Activated T-cell treated with anti-CD3 and anti-CD28 coated beads, Interleukin-2, amount 50 U/mL, for 4 hours (primary cell): ENCODE measurements around the gene COX5B. TPM values are rescaled to one million over a fixed set of nuclear protein-coding genes. Genes with fewer than 3 reads are reported as not detected.
"Not testable (repeated sequence)": the region's sequence is repeated elsewhere in the genome, so short reads cannot be mapped to it uniquely, and the experiment has no call there.

ENCODE experiments used
- ATAC-seq, 2 donors: fragments of 200-7000 bp; cut with Tn5 transposase; one replicate each; pipeline ENCODE4 v1.10.0; 2021
- DNase-seq: peaks from one replicate; pipeline ENCODE4 v3.0.0-alpha.2; 2020
- H3K27me3 Mint-ChIP-seq: one replicate; pipeline ENCODE4 v1.8.0; 2021; ENCODE audit warnings: low read depth, mixed read lengths
- H3K36me3 Mint-ChIP-seq: one replicate; pipeline ENCODE4 v1.8.0; 2022; ENCODE audit warnings: mixed read lengths; ENCODE audit not compliant: insufficient read depth
- H3K4me1 Mint-ChIP-seq: one replicate; pipeline ENCODE4 v1.8.0; 2021; ENCODE audit warnings: low read depth, mixed read lengths
- H3K4me3 Mint-ChIP-seq: one replicate; pipeline ENCODE4 v1.8.0; 2021; ENCODE audit warnings: mild to moderate bottlenecking, moderate library complexity, mixed read lengths
- H3K9me3 Mint-ChIP-seq: one replicate; pipeline ENCODE4 v1.8.0; 2021; ENCODE audit warnings: mixed read lengths
- total RNA-seq, 3 donors: library from RNA; stranded (reverse); gene quantifications; one replicate each; pipeline ENCODE4 v1.2.1, GENCODE V29; 2021

The COX5B gene
- total RNA-seq, 3 donors from 2014 or later: 198 to 216 (median 215) TPM

GRCh38 chr2:97659256-97660043, 13.6 kb downstream of the COX5B start:
- no peaks in the 10 kb centered on the region for H3K27me3 Mint-ChIP-seq
- no peak overlapping the region for H3K4me3 Mint-ChIP-seq
- H3K36me3 Mint-ChIP-seq: peaks cover 25% of the 10 kb centered on the region
- no peak for DNase-seq
- H3K9me3 Mint-ChIP-seq: no peaks in the 10 kb centered on the region
- no peak for ATAC-seq
- peaks cover 22% of the 10 kb centered on the region for H3K4me1 Mint-ChIP-seq

- Mint-ChIP-seq H3K27me3 (no peaks in the 10 kb centered on the region), H3K4me1 (peaks cover 27% of the 10 kb centered on the region), H3K9me3 (no peaks in the 10 kb centered on the region), H3K36me3 (peaks cover 21% of the 10 kb centered on the region), H3K4me3 (no peak overlapping the region)
- ATAC-seq (no peak), DNase-seq (no peak)
Measured at GRCh38 chr2:97660044-97660774, 14.3 kb downstream of the COX5B start.

DNA sequence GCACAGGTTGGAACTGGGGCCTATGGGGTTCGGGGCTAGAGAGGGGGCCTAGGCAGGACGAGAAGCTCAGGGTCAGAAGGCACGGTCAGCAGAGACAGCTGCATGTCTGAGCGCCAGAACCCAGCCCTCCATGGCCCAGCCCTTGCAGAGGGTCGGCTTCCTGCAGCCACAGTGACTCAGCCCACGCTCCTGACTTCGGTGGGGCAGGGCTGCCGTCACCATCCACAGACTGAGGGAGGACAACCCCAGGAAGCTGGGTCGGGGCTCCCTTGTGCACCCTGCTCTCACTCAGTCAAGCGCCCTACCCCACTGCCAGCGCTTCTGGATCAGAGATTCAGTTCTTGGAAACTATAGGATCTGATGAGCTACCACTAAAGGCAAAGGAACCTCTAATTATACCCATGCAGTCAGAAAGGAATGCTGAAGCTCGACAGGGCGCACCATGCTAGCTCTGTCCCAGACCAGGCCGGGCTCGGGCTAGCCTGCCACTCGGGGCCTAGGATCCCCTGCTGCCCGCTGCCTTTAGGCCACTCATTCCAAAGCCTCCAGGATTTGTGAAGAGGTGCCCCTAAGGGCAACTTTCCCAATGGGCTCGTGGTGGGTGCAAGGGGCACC, 15.0 kb downstream of the COX5B start:
- peaks cover 18% of the 10 kb centered on the region for H3K36me3 Mint-ChIP-seq
- H3K4me1 Mint-ChIP-seq: peaks cover 27% of the 10 kb centered on the region
- no peaks in the 10 kb centered on the region for H3K9me3 Mint-ChIP-seq
- H3K4me3 Mint-ChIP-seq: peak overlapping the region; percentile 8
- DNase-seq (no peak), ATAC-seq (no peak)
- no peaks in the 10 kb centered on the region for H3K27me3 Mint-ChIP-seq

- Mint-ChIP-seq H3K4me1 (peaks cover 27% of the 10 kb centered on the region), H3K27me3 (no peaks in the 10 kb centered on the region), H3K36me3 (peaks cover 15% of the 10 kb centered on the region), H3K9me3 (no peaks in the 10 kb centered on the region), H3K4me3 (peak overlapping the region; percentile 97)
- DNase-seq (no peak), ATAC-seq (no peak)
Measured at GRCh38 chr2:97661927-97662326, 16.1 kb downstream of the COX5B start.

DNA sequence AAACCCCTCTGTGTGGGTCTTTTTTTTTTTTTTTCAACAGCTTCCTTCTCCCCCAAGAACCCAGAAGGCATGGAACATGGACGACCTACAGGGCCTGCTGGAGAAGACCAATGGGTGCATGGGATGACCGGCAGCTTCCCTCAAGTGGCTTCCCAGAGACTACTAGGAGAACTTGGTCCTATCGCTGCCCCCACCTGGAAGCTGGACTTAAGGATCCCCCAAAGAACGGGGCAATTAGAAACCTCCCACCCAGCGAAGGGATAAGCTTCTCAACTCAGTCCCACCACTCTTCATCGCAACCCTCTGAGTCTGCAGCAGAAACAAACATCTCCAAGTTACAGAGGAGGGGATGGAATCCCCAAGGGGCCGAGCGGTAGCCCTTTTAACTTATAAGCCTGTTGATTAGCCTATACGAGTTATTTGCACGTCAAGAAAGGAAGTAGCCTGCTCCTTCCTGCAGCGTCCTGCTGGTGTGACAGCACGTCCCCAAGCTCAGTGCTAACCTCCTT, 16.6 kb downstream of the COX5B start:
- no peaks in the 10 kb centered on the region for H3K27me3 Mint-ChIP-seq
- H3K4me1 Mint-ChIP-seq: peaks cover 27% of the 10 kb centered on the region
- no peaks in the 10 kb centered on the region for H3K9me3 Mint-ChIP-seq
- H3K36me3 Mint-ChIP-seq: peaks cover 15% of the 10 kb centered on the region
- ATAC-seq: no peak
- peak overlapping the region; percentile 97 for H3K4me3 Mint-ChIP-seq
- no peak for DNase-seq

- peak; percentile 76 for DNase-seq
- peak; percentile 72 to 73 for ATAC-seq
- Mint-ChIP-seq H3K9me3 (no peaks in the 10 kb centered on the region), H3K4me1 (peaks cover 27% of the 10 kb centered on the region), H3K27me3 (no peaks in the 10 kb centered on the region), H3K36me3 (peaks cover 11% of the 10 kb centered on the region), H3K4me3 (peak overlapping the region; percentile 97)
Measured at GRCh38 chr2:97662895-97663625, 17.2 kb downstream of the COX5B start.

GRCh38 chr2:97663626-97663961, 17.7 kb downstream of the COX5B start:
- H3K4me1 Mint-ChIP-seq: peaks cover 27% of the 10 kb centered on the region
- H3K36me3 Mint-ChIP-seq: peaks cover 8% of the 10 kb centered on the region
- H3K4me3 Mint-ChIP-seq: peak overlapping the region; percentile 97
- H3K9me3 Mint-ChIP-seq: no peaks in the 10 kb centered on the region
- ATAC-seq (no peak), DNase-seq (no peak)
- no peaks in the 10 kb centered on the region for H3K27me3 Mint-ChIP-seq

DNA sequence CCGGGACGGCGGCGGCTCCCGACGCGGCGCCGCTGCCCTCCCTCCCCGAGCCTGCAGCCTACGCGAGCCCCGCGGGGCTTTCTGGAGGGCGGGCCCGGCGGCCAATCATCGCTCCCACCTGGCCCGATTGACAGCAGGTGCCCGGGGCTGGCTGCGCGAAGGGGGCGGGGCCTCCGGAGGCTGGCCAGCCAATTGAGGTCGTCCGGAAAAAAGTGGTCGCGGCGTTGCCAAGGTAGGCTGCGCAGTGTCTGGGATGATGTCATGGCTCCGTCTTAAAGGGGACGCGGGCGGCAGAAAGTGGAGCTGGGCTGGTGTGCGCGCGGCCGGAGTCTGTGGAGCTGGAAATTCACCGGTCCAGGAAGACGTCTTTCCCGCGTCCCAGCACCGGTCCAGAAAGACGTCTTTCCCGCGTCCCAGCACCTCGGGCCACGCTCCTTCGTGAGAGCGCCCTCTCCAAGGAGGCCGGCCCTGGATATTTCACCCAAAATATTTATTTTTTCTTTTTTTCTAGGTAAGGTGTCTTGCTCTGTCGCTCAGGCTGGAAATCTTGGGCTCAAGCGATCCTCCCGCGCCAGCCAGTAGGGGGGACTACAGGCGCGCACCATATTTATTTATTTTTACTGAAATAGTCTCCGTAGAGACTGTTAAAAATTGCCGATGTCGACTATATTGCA, 18.2 kb downstream of the COX5B start, which contains the start of gene ACTR1B:
Gene ACTR1B, minus strand, starts transcription at position 83 of the 674 bp plus-strand sequence. CDS start 154 bp downstream, outside the sequence.
- H3K27me3 Mint-ChIP-seq: no peaks in the 10 kb centered on the region
- H3K36me3 Mint-ChIP-seq: peaks cover 8% of the 10 kb centered on the region
- peaks cover 27% of the 10 kb centered on the region for H3K4me1 Mint-ChIP-seq
- ATAC-seq (peak; percentile 82 to 83), DNase-seq (peak; percentile 96)
- H3K4me3 Mint-ChIP-seq: peak within 1 kb of the TSS; percentile 97
- no peaks in the 10 kb centered on the region for H3K9me3 Mint-ChIP-seq

DNA sequence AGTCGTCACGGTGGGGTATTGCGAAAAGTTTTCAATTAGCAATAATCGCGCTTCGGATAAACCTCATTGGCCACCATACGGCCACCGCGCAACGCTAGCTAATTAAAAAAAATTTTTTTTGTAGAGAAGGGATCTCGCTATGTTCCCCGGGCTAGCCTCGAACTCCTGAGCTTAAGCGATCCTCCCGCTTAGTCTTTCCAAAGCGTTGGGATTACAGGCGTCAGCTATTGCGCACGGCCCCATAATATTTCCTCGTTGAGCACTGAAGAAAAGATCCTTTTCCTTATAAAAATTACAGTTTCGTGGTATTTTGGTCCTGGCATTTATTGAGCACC, 18.7 kb downstream of the COX5B start:
- H3K27me3 Mint-ChIP-seq: no peaks in the 10 kb centered on the region
- H3K4me3 Mint-ChIP-seq: peak overlapping the region; percentile 89
- DNase-seq (no peak), ATAC-seq (no peak)
- no peaks in the 10 kb centered on the region for H3K9me3 Mint-ChIP-seq
- H3K36me3 Mint-ChIP-seq: peaks cover 8% of the 10 kb centered on the region
- H3K4me1 Mint-ChIP-seq: peaks cover 27% of the 10 kb centered on the region

DNA sequence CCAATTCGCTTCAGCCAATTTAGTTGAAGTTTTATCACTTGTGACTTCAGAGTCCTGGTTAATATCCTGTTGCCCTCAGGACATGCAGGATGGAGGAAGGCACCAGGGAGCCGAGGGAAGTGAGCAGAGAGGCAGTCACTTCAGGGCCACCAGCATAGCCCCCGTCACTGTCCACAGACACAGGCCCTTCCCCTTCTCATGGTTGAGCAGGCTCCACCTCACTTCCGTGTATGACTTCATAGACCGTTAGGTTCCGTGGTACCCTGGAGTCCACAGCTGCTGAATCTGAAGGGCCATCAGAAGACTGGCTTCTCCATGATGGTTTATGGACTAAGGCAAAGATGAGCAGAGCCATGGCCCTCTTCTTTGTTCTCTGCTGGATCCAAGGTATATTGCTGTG, 23.6 kb downstream of the COX5B start, which contains the start of gene C2orf92:
Gene C2orf92, plus strand, starts transcription at position 266 of the 400 bp plus-strand sequence. Its CDS starts 76 bp downstream, at position 342.
- ATAC-seq (no peak), DNase-seq (no peak)
- Mint-ChIP-seq H3K36me3 (no peaks in the 10 kb centered on the region), H3K9me3 (no peaks in the 10 kb centered on the region), H3K27me3 (peaks cover 3% of the 10 kb centered on the region), H3K4me1 (peaks cover 19% of the 10 kb centered on the region), H3K4me3 (no peak within 1 kb of the TSS)

GRCh38 chr2:97670471-97670870, 24.6 kb downstream of the COX5B start:
- H3K4me1 Mint-ChIP-seq: peaks cover 12% of the 10 kb centered on the region
- peaks cover 3% of the 10 kb centered on the region for H3K27me3 Mint-ChIP-seq
- H3K9me3 Mint-ChIP-seq: no peaks in the 10 kb centered on the region
- ATAC-seq (no peak), DNase-seq (no peak)
- no peaks in the 10 kb centered on the region for H3K36me3 Mint-ChIP-seq
- no peak overlapping the region for H3K4me3 Mint-ChIP-seq

- no peak for ATAC-seq
- Mint-ChIP-seq H3K4me1 (peaks cover 12% of the 10 kb centered on the region), H3K4me3 (no peak overlapping the region), H3K27me3 (peaks cover 3% of the 10 kb centered on the region), H3K36me3 (no peaks in the 10 kb centered on the region), H3K9me3 (no peaks in the 10 kb centered on the region)
- DNase-seq: no peak
Measured at GRCh38 chr2:97671526-97671925, 25.7 kb downstream of the COX5B start.

DNA sequence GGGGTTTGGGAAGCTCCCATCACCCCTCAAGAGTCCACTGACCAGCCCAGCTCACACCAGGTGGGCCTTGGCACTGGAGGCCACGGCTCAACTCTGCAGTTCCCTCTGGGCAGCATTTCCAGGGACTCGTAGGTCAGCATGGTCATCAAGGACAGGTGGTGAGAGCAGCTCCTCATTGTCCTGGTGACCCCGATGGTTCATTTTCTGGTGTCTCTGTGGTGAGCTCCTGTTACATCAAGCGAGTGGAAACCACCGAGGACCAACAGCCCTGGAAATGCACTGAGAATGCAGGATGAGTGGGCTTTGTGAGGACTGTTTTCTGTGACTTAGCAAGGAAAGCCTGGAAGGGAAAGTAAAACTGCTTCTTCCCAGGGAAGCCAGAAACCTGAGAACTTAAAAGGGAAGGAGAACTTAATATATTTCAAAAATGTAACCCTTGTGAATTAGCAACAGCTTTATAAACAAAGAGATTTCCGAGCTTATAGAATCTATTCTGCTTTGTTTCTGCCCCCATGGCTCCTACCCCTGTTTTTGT, 26.8 kb downstream of the COX5B start:
- not testable (repeated sequence) for ATAC-seq, H3K36me3 Mint-ChIP-seq, H3K9me3 Mint-ChIP-seq, H3K27me3 Mint-ChIP-seq, H3K4me3 Mint-ChIP-seq, DNase-seq
- peaks cover 12% of the 10 kb centered on the region for H3K4me1 Mint-ChIP-seq
